ENCODE results near the gene MVB12B.

DNA sequence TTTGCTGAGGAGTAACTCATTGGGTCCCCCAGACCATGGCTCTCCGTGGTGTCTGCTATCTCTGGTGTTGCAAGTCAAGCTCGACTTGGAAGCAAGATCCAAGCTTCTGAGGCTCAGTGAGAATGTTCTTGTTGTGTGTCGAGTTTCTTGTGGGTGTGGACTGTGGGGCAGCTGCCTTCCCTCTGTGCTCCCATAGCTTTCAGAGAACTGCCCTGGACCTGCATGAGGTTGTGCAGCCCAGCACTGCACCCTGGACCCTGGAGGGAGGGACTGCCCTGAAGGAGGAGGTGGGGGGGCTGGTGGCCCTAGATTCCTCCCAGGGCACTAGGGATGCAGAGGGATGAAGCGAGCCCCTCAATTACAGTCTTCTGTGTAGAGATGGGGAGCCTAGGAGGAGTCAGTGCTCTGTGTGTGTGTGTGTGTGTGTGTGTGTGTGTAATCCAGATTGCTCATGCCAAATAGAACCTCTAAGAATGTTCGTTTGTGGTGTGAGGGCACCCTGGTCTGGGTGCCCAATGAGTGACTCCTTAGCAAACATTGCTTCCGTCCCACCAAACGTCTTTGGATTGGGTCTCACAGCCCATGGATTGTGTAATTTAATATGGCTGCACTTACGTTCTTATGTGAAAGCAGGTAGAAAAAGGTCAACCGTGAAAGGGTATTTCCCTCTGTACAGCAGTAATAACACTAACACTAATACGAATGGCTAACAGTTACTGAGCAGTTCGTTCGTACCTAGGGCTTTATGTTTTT, 143.8 kb downstream of the MVB12B start:
- TF ChIP-seq CTCF (IDR thresholded peaks at IDR 0.05 in 2 of 3, conservative IDR thresholded peaks at IDR 0.05 in 1 of 3; ENCODE audit: borderline replicate concordance in 1 of 3, insufficient read depth in 1 of 3, low read depth in 2 of 3, low read length in 2 of 3) (no peak), TCF7L2 (IDR thresholded peaks at IDR 0.05; ENCODE audit: borderline replicate concordance, extremely low read depth, insufficient read depth, insufficient read length) (no peak), EZH2 (IDR thresholded peaks at IDR 0.05) (no peak), POLR2AphosphoS5 (IDR thresholded peaks at IDR 0.05; ENCODE audit: low read depth, low read length) (no peak), SRF (IDR thresholded peaks at IDR 0.05; ENCODE audit: low read depth) (no peak), RAD21 (IDR thresholded peaks at IDR 0.05; ENCODE audit: low read depth) (no peak), POLR2A (IDR thresholded peaks at IDR 0.05; ENCODE audit: borderline replicate concordance, extremely low read depth, insufficient read depth, insufficient read length) (no peak)
- TF ChIP-seq, protein P1, sequence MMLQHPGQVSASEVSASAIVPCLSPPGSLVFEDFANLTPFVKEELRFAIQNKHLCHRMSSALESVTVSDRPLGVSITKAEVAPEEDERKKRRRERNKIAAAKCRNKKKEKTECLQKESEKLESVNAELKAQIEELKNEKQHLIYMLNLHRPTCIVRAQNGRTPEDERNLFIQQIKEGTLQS (IDR thresholded peaks at IDR 0.05) = no peak
- TF ChIP-seq, protein P2, sequence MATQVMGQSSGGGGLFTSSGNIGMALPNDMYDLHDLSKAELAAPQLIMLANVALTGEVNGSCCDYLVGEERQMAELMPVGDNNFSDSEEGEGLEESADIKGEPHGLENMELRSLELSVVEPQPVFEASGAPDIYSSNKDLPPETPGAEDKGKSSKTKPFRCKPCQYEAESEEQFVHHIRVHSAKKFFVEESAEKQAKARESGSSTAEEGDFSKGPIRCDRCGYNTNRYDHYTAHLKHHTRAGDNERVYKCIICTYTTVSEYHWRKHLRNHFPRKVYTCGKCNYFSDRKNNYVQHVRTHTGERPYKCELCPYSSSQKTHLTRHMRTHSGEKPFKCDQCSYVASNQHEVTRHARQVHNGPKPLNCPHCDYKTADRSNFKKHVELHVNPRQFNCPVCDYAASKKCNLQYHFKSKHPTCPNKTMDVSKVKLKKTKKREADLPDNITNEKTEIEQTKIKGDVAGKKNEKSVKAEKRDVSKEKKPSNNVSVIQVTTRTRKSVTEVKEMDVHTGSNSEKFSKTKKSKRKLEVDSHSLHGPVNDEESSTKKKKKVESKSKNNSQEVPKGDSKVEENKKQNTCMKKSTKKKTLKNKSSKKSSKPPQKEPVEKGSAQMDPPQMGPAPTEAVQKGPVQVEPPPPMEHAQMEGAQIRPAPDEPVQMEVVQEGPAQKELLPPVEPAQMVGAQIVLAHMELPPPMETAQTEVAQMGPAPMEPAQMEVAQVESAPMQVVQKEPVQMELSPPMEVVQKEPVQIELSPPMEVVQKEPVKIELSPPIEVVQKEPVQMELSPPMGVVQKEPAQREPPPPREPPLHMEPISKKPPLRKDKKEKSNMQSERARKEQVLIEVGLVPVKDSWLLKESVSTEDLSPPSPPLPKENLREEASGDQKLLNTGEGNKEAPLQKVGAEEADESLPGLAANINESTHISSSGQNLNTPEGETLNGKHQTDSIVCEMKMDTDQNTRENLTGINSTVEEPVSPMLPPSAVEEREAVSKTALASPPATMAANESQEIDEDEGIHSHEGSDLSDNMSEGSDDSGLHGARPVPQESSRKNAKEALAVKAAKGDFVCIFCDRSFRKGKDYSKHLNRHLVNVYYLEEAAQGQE (IDR thresholded peaks at IDR 0.05; ENCODE audit: low read depth) = no peak

Measured in HCT116 (cell line).